Measurements from ENCODE around the gene DRG2.

Gene DRG2

GRCh38 chr17:18117982-18118975 is 30.5 kb downstream of the DRG2 start:
- no peak for DNase-seq

GRCh38 chr17:18119166-18119745 is 31.5 kb downstream of the DRG2 start:
- DNase-seq, result no peak

GRCh38 chr17:18119938-18120337 is 32.2 kb downstream of the DRG2 start:
- no peak for DNase-seq

GRCh38 chr17:18120461-18121017 is 32.8 kb downstream of the DRG2 start:
- DNase-seq, result no peak

- DNase-seq, result no peak
These were observed 33.6 kb downstream of the DRG2 start for GRCh38 chr17:18121144-18121910.

- DNase-seq, result no peak
These were observed 35.4 kb downstream of the DRG2 start for GRCh38 chr17:18122990-18123753.

GRCh38 chr17:18124345-18125126 is 36.8 kb downstream of the DRG2 start:
- no peak for DNase-seq

GRCh38 chr17:18129041-18129502 is 41.3 kb downstream of the DRG2 start:
- DNase-seq, result no peak

GRCh38 chr17:18132711-18133110 is 45.0 kb downstream of the DRG2 start:
- DNase-seq, result no peak

- DNase-seq, result no peak
These were observed 48.6 kb downstream of the DRG2 start for GRCh38 chr17:18136357-18136756.

GRCh38 chr17:18138065-18138749 is 50.5 kb downstream of the DRG2 start:
- DNase-seq, result no peak

GRCh38 chr17:18139092-18139491 is 51.3 kb downstream of the DRG2 start:
- no peak for DNase-seq

- DNase-seq, result no peak
These were observed 51.8 kb downstream of the DRG2 start for GRCh38 chr17:18139498-18139897.

GRCh38 chr17:18139949-18140348 is 52.2 kb downstream of the DRG2 start:
- DNase-seq, result no peak

GRCh38 chr17:18140648-18141047 is 52.9 kb downstream of the DRG2 start:
- DNase-seq, result no peak

- no peak for DNase-seq
These were observed 53.6 kb downstream of the DRG2 start for GRCh38 chr17:18141210-18141803.

GRCh38 chr17:18142417-18142816 is 54.7 kb downstream of the DRG2 start:
- no peak for DNase-seq

- no peak for DNase-seq
These were observed 55.5 kb downstream of the DRG2 start for GRCh38 chr17:18143044-18143936.

GRCh38 chr17:18144261-18144660 is 56.5 kb downstream of the DRG2 start:
- DNase-seq, result no peak

Measured in right hindlimb (tissue), 1 donor.